Keratinocyte (primary cell): ENCODE measurements around the gene OTOS. TPM values are rescaled to one million over a fixed set of nuclear protein-coding genes. Genes with fewer than 3 reads are reported as not detected.

Experiments used
- DNase-seq: peaks from one replicate; pipeline ENCODE4 v3.0.0-alpha.2; 2011; ENCODE audit warnings: low read depth, missing footprints, low spot score
- FAIRE-seq: peaks from 2 replicates; lab custom pipeline; 2011; peaks lifted over from hg19 to GRCh38; lab: Jason Lieb, UNC
- H2AFZ ChIP-seq: 2 replicates; pipeline ENCODE4 v1.6.0; 2012; ENCODE audit warnings: low read length, control low read depth, inconsistent platforms; ENCODE audit not compliant: control insufficient read depth
- H3K27ac ChIP-seq: 2 replicates; pipeline ENCODE4 v1.5.1; 2011; ENCODE audit warnings: low read length; ENCODE audit not compliant: control insufficient read depth, insufficient read depth
- H3K27me3 ChIP-seq: 3 replicates; pipeline ENCODE4 v1.6.0; 2011; ENCODE audit warnings: low read length; ENCODE audit not compliant: control insufficient read depth, insufficient read depth; ENCODE audit errors: extremely low read depth
- H3K36me3 ChIP-seq, 2 experiments: 2 replicates in 1 of 2; 3 replicates in 1 of 2; pipeline ENCODE4 v1.5.1; 2011; ENCODE audit warnings: low read length in 2 of 2, mild to moderate bottlenecking in 1 of 2; ENCODE audit not compliant: control insufficient read depth in 2 of 2, insufficient read depth in 2 of 2; ENCODE audit errors: extremely low read depth in 1 of 2
- H3K4me1 ChIP-seq: 3 replicates; pipeline ENCODE4 v1.5.1; 2011; ENCODE audit warnings: low read length; ENCODE audit not compliant: control insufficient read depth, insufficient read depth; ENCODE audit errors: extremely low read depth
- H3K4me2 ChIP-seq: 3 replicates; pipeline ENCODE4 v1.6.0; 2011; ENCODE audit warnings: low read depth, low read length; ENCODE audit not compliant: control insufficient read depth, insufficient read depth; ENCODE audit errors: extremely low read depth
- H3K4me3 ChIP-seq, 3 experiments: fragments of 200-600 bp in 1 of 3; sonication (generic) in 1 of 3; 2 replicates in 2 of 3; 3 replicates in 1 of 3; pipeline ENCODE4 v1.5.1; 2011 to 2016; ENCODE audit warnings: low read length in 3 of 3, mild to moderate bottlenecking in 3 of 3, control low read depth in 2 of 3, inconsistent platforms in 1 of 3, low read depth in 1 of 3, mixed read lengths in 1 of 3, mixed run types in 1 of 3, moderate library complexity in 1 of 3; ENCODE audit not compliant: control insufficient read depth in 2 of 3, insufficient read depth in 2 of 3; ENCODE audit errors: extremely low read depth in 1 of 3
- H3K79me2 ChIP-seq: 2 replicates; pipeline ENCODE4 v1.6.0; 2012; ENCODE audit warnings: low read length; ENCODE audit not compliant: control insufficient read depth, insufficient read depth
- H3K9ac ChIP-seq: 3 replicates; pipeline ENCODE4 v1.6.0; 2011; ENCODE audit warnings: low read length; ENCODE audit not compliant: control insufficient read depth, insufficient read depth; ENCODE audit errors: extremely low read depth
- H3K9me1 ChIP-seq: 3 replicates; pipeline ENCODE4 v1.6.0; 2011; ENCODE audit warnings: low read length; ENCODE audit not compliant: control insufficient read depth, insufficient read depth; ENCODE audit errors: extremely low read depth
- H3K9me3 ChIP-seq: 2 replicates; pipeline ENCODE4 v1.5.1; 2012; ENCODE audit warnings: low read depth, low read length; ENCODE audit not compliant: control insufficient read depth
- H4K20me1 ChIP-seq: 3 replicates; pipeline ENCODE4 v1.6.0; 2011; ENCODE audit warnings: low read length; ENCODE audit not compliant: control insufficient read depth, insufficient read depth; ENCODE audit errors: extremely low read depth
- EZH2 ChIP-seq: IDR thresholded peaks from one replicate; pipeline ENCODE4 v1.6.1; 2012; ENCODE audit warnings: inconsistent platforms, mild to moderate bottlenecking, low read length, moderate library complexity
- dilution Hi-C: fragments of 300-500 bp; cut with MboI; formaldehyde crosslinking; loops from one replicate; pipeline ENCODE4 v1.7.0; 2020; ENCODE audit warnings: low sequenced_read_pairs; ENCODE audit not compliant: extremely low pct_ligation_motif_present
- polyA plus RNA-seq, 5 experiments: library from polyadenylated mRNA; depleted of rRNA in 3 of 5; stranded (reverse) in 3 of 5; stranded (forward) in 1 of 5; unstranded in 1 of 5; fragments of >200 nt; gene quantifications; 1 replicate in 1 of 5; 2 replicates in 3 of 5; 3 replicates in 1 of 5; pipeline versions ENCODE4 v1.2.1 to v1.2.3, GENCODE V29; 2011 to 2012; ENCODE audit warnings: missing spikeins in 2 of 5, low read depth in 1 of 5, low replicate concordance in 1 of 5
- TF ChIP-seq, protein P1 (sequence below), 3 experiments: IDR thresholded peaks in 1 of 3; conservative IDR thresholded peaks in 1 of 3; optimal IDR thresholded peaks in 1 of 3; 2 replicates in 2 of 3; 3 replicates in 1 of 3; pipeline versions ENCODE3 to v1.5.1; 2011; ENCODE audit warnings: low read length in 3 of 3, mild to moderate bottlenecking in 3 of 3, moderate library complexity in 2 of 3, control low read depth in 1 of 3, inconsistent platforms in 1 of 3; ENCODE audit not compliant: insufficient read depth in 2 of 3; ENCODE audit errors: extremely low read depth in 1 of 3

The OTOS gene
- polyA plus RNA-seq, 1 donor (not counting 4 experiments of a cell fraction or from before 2014, with no cell fraction given), result not detected

- Histone ChIP-seq H3K4me2 (no peak overlapping the region), H3K9me1 (no peaks in the 10 kb centered on the region), H3K36me3 (peaks cover 25 to 35% of the 10 kb centered on the region in 2 experiments), H3K4me3 (no peak overlapping the region), H4K20me1 (no peaks in the 10 kb centered on the region), H3K9me3 (no peaks in the 10 kb centered on the region), H3K79me2 (no peaks in the 10 kb centered on the region), H3K27ac (no peak overlapping the region), H2AFZ (no peak overlapping the region), H3K27me3 (no peaks in the 10 kb centered on the region), H3K4me1 (no peaks in the 10 kb centered on the region), H3K9ac (no peak overlapping the region)
- dilution Hi-C loops, result no loop called here
- TF ChIP-seq, protein P1, sequence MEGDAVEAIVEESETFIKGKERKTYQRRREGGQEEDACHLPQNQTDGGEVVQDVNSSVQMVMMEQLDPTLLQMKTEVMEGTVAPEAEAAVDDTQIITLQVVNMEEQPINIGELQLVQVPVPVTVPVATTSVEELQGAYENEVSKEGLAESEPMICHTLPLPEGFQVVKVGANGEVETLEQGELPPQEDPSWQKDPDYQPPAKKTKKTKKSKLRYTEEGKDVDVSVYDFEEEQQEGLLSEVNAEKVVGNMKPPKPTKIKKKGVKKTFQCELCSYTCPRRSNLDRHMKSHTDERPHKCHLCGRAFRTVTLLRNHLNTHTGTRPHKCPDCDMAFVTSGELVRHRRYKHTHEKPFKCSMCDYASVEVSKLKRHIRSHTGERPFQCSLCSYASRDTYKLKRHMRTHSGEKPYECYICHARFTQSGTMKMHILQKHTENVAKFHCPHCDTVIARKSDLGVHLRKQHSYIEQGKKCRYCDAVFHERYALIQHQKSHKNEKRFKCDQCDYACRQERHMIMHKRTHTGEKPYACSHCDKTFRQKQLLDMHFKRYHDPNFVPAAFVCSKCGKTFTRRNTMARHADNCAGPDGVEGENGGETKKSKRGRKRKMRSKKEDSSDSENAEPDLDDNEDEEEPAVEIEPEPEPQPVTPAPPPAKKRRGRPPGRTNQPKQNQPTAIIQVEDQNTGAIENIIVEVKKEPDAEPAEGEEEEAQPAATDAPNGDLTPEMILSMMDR (optimal IDR thresholded peaks at IDR 0.05 in 1 of 3, IDR thresholded peaks at IDR 0.05 in 1 of 3, conservative IDR thresholded peaks at IDR 0.05 in 1 of 3; ENCODE audit: extremely low read depth in 1 of 3, insufficient read depth in 2 of 3, low read length in 3 of 3), result no peak
- TF ChIP-seq EZH2, result no peak
- FAIRE-seq (no peak), DNase-seq (no peak)
Measured at GRCh38 chr2:240127191-240127750, 13.2 kb downstream of the OTOS start.

DNA sequence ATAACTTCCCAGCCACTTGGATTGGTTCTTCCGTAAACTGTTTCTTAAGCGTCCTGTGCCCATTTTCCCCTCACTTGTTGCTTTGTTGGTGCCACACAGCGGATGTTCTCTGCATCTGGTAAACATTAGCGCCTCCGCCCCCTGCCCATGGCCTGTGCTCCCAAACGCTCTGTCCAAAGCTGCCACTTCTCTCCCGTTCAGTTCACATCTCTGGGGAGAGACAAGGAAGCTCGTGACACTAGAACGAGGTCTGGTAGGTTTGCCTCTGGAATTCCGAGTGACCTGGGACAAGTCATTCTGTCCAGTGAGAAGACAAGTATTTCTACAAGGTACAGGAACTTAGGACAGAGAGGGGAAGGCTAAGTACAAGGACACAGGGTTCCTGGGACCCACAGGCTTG is 13.7 kb downstream of the OTOS start:
- FAIRE-seq (no peak), DNase-seq (no peak)
- no peaks in the 10 kb centered on the region for H3K27me3 ChIP-seq
- H4K20me1 ChIP-seq, result no peaks in the 10 kb centered on the region
- H3K9ac ChIP-seq, result no peak overlapping the region
- dilution Hi-C loops, result no loop called here
- H3K27ac ChIP-seq, result no peak overlapping the region
- no peaks in the 10 kb centered on the region for H3K79me2 ChIP-seq
- no peaks in the 10 kb centered on the region for H3K9me3 ChIP-seq
- no peaks in the 10 kb centered on the region for H3K4me1 ChIP-seq
- no peaks in the 10 kb centered on the region for H3K9me1 ChIP-seq
- peaks cover 21 to 29% of the 10 kb centered on the region in 2 experiments for H3K36me3 ChIP-seq
- TF ChIP-seq, protein P1 (optimal IDR thresholded peaks at IDR 0.05 in 1 of 3, IDR thresholded peaks at IDR 0.05 in 1 of 3, conservative IDR thresholded peaks at IDR 0.05 in 1 of 3; ENCODE audit: extremely low read depth in 1 of 3, insufficient read depth in 2 of 3, low read length in 3 of 3), result no peak
- TF ChIP-seq EZH2, result no peak
- no peak overlapping the region for H3K4me2 ChIP-seq
- no peak overlapping the region for H3K4me3 ChIP-seq
- H2AFZ ChIP-seq, result no peak overlapping the region
